Mesenteric fat pad (tissue), 1 donor: Measurements from ENCODE around the gene EML2. TPM values are rescaled to one million over a fixed set of nuclear protein-coding genes. Genes with fewer than 3 reads are reported as not detected.

Source experiments
- microRNA-seq: library from miRNA; unstranded; fragments of <30 nt; microRNA quantifications from one replicate; pipeline ENCODE4 v1.2.0, GENCODE V29; 2020; ENCODE audit warnings: borderline number of aligned reads
- total RNA-seq: library from RNA; stranded (reverse); fragmentation: NEBNext Ultra II Directional; extraction: Animal tissue kit (Norgen Biotek cat#: 25700); gene quantifications from one replicate; pipeline ENCODE4 v1.2.1, GENCODE V29; 2021
- donor health status: DM: yes; HTN: yes; CAD: no.

The EML2 gene
- total RNA-seq, 1 donor from 2014 or later = 33.6 TPM

Small RNA genes lying within 50 kb of the gene (microRNA-seq; reads per million reads assigned to microRNA genes)
- 90.8 reads per million, percentile 45 among the genes with 10 or more reads in this experiment for gene MIR330
- not detected for gene MIR642A
- not detected for gene MIR642B

Other genes with a start within 250 kb of the EML2 start
- gene PPP1R13L, start 234.3 kb downstream of the EML2 start, total RNA-seq = 17.6 TPM
- gene POLR1G, start 232.8 kb downstream of the EML2 start, total RNA-seq = 6.7 TPM
- 82.3 TPM for gene ERCC1, start 215.5 kb downstream of the EML2 start, total RNA-seq
- 907 TPM for gene FOSB, start 171.4 kb downstream of the EML2 start, total RNA-seq
- gene RTN2, start 142.3 kb downstream of the EML2 start, total RNA-seq = 8.3 TPM
- gene PPM1N, start 141.0 kb downstream of the EML2 start, total RNA-seq = 1.1 TPM
- 104 TPM for gene VASP, start 131.9 kb downstream of the EML2 start, total RNA-seq
- gene OPA3, start 54.6 kb downstream of the EML2 start, total RNA-seq = 12.5 TPM
- gene GPR4, start 37.2 kb downstream of the EML2 start, total RNA-seq = 32.7 TPM
- gene GIPR, start 28.8 kb upstream of the EML2 start, total RNA-seq = 7.1 TPM
- gene SNRPD2, start 52.6 kb upstream of the EML2 start, total RNA-seq = 239 TPM
- 7.7 TPM for gene QPCTL, start 53.3 kb upstream of the EML2 start, total RNA-seq
- 12.8 TPM for gene FBXO46, start 91.5 kb upstream of the EML2 start, total RNA-seq
- gene MEIOSIN, start 94.0 kb upstream of the EML2 start, total RNA-seq = not detected
- gene SIX5, start 129.9 kb upstream of the EML2 start, total RNA-seq = 18.0 TPM
- gene DMPK, start 143.1 kb upstream of the EML2 start, total RNA-seq = 37.5 TPM
- gene DMWD, start 153.4 kb upstream of the EML2 start, total RNA-seq = 57.2 TPM
- gene RSPH6A, start 175.9 kb upstream of the EML2 start, total RNA-seq = not detected
- 52.8 TPM for gene SYMPK, start 223.8 kb upstream of the EML2 start, total RNA-seq
- not detected for gene FOXA3, start 224.9 kb upstream of the EML2 start, total RNA-seq
- gene IRF2BP1, start 246.7 kb upstream of the EML2 start, total RNA-seq = 14.0 TPM